GM03348 (cell line): ENCODE results near the gene LDB2.
A peak's percentile ranks its signal among the peaks of the same experiment; 100 is the strongest.

ENCODE experiments used
- DNase-seq: peaks from one replicate; pipeline ENCODE4 v3.0.0; 2012; ENCODE audit warnings: low spot score

LDB2 gene

GRCh38 chr4:16843831-16844508, 54.5 kb downstream of the LDB2 start:
- peak; percentile 86 for DNase-seq

- no peak for DNase-seq
Measured at GRCh38 chr4:16838226-16838875, 60.1 kb downstream of the LDB2 start.

GRCh38 chr4:16837475-16837874, 61.0 kb downstream of the LDB2 start:
- DNase-seq = no peak

GRCh38 chr4:16836324-16836723, 62.1 kb downstream of the LDB2 start:
- no peak for DNase-seq

GRCh38 chr4:16835597-16836247, 62.7 kb downstream of the LDB2 start:
- DNase-seq = no peak

- no peak for DNase-seq
Measured at GRCh38 chr4:16834814-16835213, 63.6 kb downstream of the LDB2 start.

GRCh38 chr4:16833722-16834121, 64.7 kb downstream of the LDB2 start:
- no peak for DNase-seq

GRCh38 chr4:16830081-16830480, 68.4 kb downstream of the LDB2 start:
- DNase-seq = no peak

- DNase-seq = no peak
Measured at GRCh38 chr4:16827794-16828724, 70.4 kb downstream of the LDB2 start.

GRCh38 chr4:16827045-16827444, 71.4 kb downstream of the LDB2 start:
- no peak for DNase-seq

- no peak for DNase-seq
Measured at GRCh38 chr4:16826406-16826910, 72.0 kb downstream of the LDB2 start.

GRCh38 chr4:16824278-16824806, 74.1 kb downstream of the LDB2 start:
- no peak for DNase-seq

GRCh38 chr4:16820329-16820728, 78.1 kb downstream of the LDB2 start:
- DNase-seq = no peak

GRCh38 chr4:16819652-16820051, 78.8 kb downstream of the LDB2 start:
- DNase-seq = no peak

- DNase-seq = no peak
Measured at GRCh38 chr4:16818005-16818404, 80.4 kb downstream of the LDB2 start.

- DNase-seq = no peak
Measured at GRCh38 chr4:16817286-16817685, 81.2 kb downstream of the LDB2 start.

- DNase-seq = no peak
Measured at GRCh38 chr4:16814361-16814760, 84.1 kb downstream of the LDB2 start.

GRCh38 chr4:16812041-16812440, 86.4 kb downstream of the LDB2 start:
- DNase-seq = no peak

GRCh38 chr4:16809943-16810342, 88.5 kb downstream of the LDB2 start:
- no peak for DNase-seq

- DNase-seq = no peak
Measured at GRCh38 chr4:16809064-16809463, 89.4 kb downstream of the LDB2 start.

GRCh38 chr4:16807355-16807754, 91.1 kb downstream of the LDB2 start:
- no peak for DNase-seq

GRCh38 chr4:16804581-16804980, 93.9 kb downstream of the LDB2 start:
- DNase-seq = no peak
